Cortex of kidney (tissue), 1 donor: ENCODE results near the gene DDX3Y.

ENCODE experiments used
- DNase-seq: peaks from one replicate; lab custom pipeline; 2025; lab: John Stamatoyannopoulos, UW

DDX3Y gene

GRCh38 chrY:12904618-12905516 lies at the start of gene DDX3Y:
DDX3Y (plus strand) TSS chrY:12904868; CDS start chrY:12904937, 69 bp downstream.
- no peak for DNase-seq

GRCh38 chrY:12855791-12856275 lies 48.8 kb upstream of the DDX3Y start:
- no peak for DNase-seq

DNA sequence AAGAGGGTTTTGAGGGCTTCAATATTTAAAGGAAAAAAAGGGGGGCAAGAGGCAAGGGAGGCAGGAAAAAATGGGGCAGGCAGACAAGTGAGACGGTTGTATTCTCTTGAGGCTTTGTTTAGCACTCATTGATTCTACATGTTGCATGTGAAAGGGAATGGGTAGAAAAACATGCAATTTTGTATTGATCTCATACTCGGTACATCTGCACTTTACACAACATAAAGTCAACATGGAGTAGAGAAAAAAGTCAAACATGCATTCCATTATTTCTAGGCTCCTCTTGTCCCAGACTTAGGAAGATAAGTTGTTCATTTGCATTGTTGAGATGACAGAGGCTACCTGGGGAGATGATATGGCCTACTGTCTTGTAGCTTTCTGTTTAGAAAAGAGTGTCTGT lies 36.7 kb upstream of the DDX3Y start:
- no peak for DNase-seq

GRCh38 chrY:12896973-12897372 lies 7.7 kb upstream of the DDX3Y start:
- no peak for DNase-seq

GRCh38 chrY:12898604-12899003 lies 6.1 kb upstream of the DDX3Y start:
- no peak for DNase-seq

DNA sequence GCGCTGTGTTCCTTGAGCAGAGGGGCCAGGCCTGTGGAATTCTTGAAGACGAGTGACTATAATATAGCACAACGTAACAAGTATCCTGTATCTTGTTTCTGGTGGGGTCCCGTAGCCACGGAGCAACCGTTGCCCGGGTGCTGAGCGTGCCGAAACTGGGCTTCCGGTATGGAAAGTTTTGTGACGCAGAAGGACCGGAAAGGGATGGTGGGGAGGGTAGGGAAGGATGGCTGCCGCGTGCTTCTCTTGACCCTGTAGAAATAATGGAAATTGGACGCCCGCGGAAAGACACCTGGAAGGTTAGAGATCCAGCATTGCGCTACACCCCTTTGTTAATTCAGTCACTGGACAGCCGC lies 827 bp downstream of the DDX3Y start:
- no peak for DNase-seq

DNA sequence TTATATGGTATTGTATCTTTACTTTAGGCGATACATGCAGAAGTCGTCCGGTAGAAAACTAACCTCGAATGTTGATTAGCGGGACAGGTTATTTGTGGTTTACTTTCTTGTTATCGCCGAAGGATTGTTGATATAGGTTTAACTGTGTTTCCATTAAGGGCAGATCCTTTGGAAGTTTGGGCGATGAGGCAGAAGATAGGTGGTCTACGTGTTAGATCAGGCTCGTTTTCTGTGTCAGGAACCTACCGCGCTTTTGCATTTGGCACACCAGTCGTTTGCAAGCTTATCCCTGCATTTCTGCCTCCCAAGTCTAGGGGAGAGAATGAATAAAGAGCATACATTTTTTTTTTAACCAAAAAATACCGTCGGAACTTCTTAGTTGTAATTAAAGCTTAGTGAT lies 1.2 kb downstream of the DDX3Y start:
- no peak for DNase-seq

- no peak for DNase-seq
Observed at GRCh38 chrY:12913541-12913940, 8.9 kb downstream of the DDX3Y start.

- DNase-seq, result no peak
Observed at GRCh38 chrY:12928043-12928442, 23.4 kb downstream of the DDX3Y start.

DNA sequence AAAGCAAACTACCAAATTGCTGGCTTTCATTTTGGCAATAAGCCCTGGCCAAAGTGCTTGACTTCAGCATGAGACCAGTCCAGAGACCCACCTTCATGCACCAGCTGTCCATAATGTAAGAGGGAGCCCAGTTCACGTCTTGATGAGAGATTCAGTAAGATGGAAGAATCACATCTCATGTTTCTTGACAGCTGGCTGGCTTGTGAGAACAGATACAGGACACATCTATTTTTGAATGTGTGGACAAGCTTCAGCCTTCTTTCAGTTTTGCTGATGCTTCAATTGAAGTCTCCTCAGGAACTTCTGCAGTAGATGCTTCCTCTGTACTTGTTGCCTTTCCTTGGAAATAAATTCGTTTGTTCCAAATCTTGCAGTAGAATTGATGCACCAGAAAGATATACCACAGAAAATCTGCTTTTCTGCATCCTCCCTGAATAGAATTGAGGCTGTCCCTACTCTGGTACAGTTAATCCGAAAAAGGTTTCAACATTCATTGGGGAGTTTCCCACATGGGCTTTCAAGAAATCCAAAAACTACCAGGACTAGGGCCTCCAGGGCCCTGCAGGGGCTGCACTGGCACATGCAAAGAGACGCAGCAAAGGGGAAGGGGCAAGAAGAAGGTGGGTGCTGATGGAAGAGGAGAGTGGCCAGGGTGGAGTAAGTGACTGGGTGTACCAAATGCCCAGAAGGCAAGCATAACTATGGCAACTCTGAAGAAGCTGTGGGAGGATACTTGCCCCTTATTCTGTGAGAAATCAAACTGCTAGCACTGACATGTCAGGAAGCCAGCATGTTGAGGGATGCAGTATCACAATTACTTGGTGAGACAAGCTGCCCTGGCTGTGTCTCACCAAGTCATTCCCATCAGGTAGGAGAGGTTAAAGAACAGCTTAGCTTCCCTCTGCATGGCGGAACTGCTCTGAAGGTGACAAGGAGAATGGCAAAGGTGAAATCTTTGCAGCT lies 37.3 kb downstream of the DDX3Y start:
- DNase-seq, result no peak
